Iris pigment epithelial cell (primary cell): ENCODE measurements around the gene TLCD1.

ENCODE experiments used
- DNase-seq: peaks from one replicate; pipeline ENCODE4 v3.0.0-alpha.2; 2011; ENCODE audit warnings: low read depth

Gene TLCD1

GRCh38 chr17:28686296-28686695 lies 39.7 kb downstream of the TLCD1 start:
- DNase-seq, result no peak

- no peak for DNase-seq
Measured at GRCh38 chr17:28685366-28685765, 40.7 kb downstream of the TLCD1 start.

DNA sequence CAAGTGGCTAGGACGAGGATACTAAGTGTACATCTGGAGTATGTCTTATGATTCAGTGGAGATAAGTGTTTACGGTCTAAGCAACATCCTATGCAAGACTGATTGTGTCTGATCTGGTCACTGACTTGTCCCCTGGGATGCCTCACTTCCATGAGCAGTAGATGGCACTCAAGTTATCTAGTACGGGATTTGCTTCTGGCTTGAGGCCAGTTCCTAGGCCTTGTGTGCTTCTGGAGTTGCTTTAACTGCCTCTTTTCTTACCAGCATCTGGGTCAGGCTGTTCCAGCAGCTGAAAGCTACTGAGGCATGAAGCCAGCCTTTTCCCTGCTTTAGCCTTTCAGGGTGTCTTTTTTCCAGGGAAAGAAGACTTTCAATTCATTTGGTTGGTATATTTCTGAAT lies 41.1 kb downstream of the TLCD1 start:
- peak; percentile 46 for DNase-seq

DNA sequence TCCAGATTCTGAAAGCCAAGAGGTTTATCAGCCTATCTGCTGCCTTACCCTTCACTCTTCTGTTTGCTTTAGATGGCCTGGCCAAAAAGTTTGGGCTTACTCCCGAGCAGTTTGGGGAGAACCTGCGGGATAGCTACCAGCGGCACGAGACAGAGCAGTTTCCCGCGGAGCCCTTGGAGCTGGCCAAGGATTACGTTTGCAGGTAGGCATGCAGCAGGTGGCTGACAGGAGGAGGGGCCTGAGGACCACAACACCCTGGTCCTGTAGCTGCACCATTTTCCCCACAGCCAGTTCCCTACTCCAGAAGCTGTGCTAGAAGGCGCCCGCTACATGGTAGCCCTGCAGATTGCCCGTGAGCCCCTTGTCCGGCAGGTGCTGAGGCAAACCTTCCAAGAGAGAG lies 43.4 kb downstream of the TLCD1 start:
- no peak for DNase-seq

- no peak for DNase-seq
Measured at GRCh38 chr17:28675980-28676379, 50.1 kb downstream of the TLCD1 start.

DNA sequence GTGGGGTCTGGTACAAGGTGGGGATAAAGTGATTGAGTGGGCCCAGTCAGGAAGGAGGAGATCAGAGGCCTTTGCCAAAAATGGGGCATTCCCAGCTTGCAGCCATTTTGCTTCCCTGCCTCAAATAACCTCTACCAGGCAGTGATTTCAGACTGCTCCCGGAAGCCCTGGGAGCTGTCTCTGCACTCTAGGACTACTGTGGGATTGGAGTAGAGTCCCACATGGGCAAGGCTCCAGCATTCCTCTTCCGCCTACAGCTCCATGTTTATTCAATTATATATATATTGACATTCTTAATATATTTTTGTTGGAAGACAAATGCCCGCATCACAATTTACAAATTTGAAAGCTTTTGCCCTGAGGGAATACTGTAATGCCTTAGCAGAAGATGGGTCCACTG lies 50.5 kb downstream of the TLCD1 start:
- peak; percentile 11 for DNase-seq
